Right lobe of liver (tissue), 6 donors: Measurements from ENCODE around the gene SEMA3E. TPM values are rescaled to one million over a fixed set of nuclear protein-coding genes. Genes with fewer than 3 reads are reported as not detected.

Source experiments
- ATAC-seq, 4 donors: fragments of 200-7000 bp; cut with Tn5 transposase; one replicate each; pipeline ENCODE4 v1.9.1; 2020; ENCODE audit warnings: mild to moderate bottlenecking in 4 of 4, moderate library complexity in 4 of 4
- DNase-seq, 3 donors: peaks; one replicate each; pipeline ENCODE4 v3.0.0-alpha.2; 2020
- H3K27ac ChIP-seq, 3 donors: fragments of 200-600 bp; one replicate each; pipeline ENCODE4 v1.8.0; 2022
- H3K27me3 ChIP-seq, 2 donors: fragments of 200-600 bp; one replicate each; pipeline ENCODE4 v1.8.0; 2022
- H3K36me3 ChIP-seq, 4 donors: fragments of 200-600 bp; sonication (generic) in 1 of 4; one replicate each; pipeline versions ENCODE4 v1.5.1 to v1.8.0; 2017 to 2022; ENCODE audit warnings: control low read depth in 1 of 4
- H3K4me1 ChIP-seq, 4 donors: fragments of 200-600 bp; sonication (generic) in 1 of 4; one replicate each; pipeline versions ENCODE4 v1.5.1 to v1.8.0; 2017 to 2022; ENCODE audit warnings: control low read depth in 1 of 4
- H3K4me3 ChIP-seq, 3 donors: fragments of 200-600 bp; one replicate each; pipeline ENCODE4 v1.8.0; 2022
- H3K9me3 ChIP-seq, 4 donors: fragments of 200-600 bp; sonication (generic) in 1 of 4; one replicate each; pipeline versions ENCODE4 v1.5.1 to v1.8.0; 2017 to 2022; ENCODE audit warnings: control low read depth in 1 of 4
- POLR2A ChIP-seq: fragments of 450-650 bp; IDR thresholded peaks from one replicate; pipeline ENCODE4 v1.6.1; 2017; ENCODE audit warnings: antibody characterized with exemption, mild to moderate bottlenecking
- WGBS: methylation state at CpG from one replicate; pipeline ENCODE4 v1.1.6; 2018; ENCODE audit warnings: low coverage, low lambda C conversion rate; ENCODE audit not compliant: insufficient coverage; ENCODE audit errors: missing lambda C conversion rate; 5-methylcytosine and 5-hydroxymethylcytosine counted together
- intact Hi-C, 2 donors: fragments of 100-400 bp; cut with DNase I; formaldehyde crosslinking; loops; one replicate each; pipeline versions ENCODE4 v1.11.2 to v1.14.1; 2022
- total RNA-seq, 6 experiments: library from RNA; depleted of rRNA in 2 of 6; stranded (reverse); fragments of >200 nt in 2 of 6; fragmentation: NEBNext Ultra II Directional in 3 of 6; extraction: Animal tissue kit (Norgen Biotek cat#: 25700) in 3 of 6; gene quantifications; one replicate each; pipeline versions ENCODE4 v1.1.0 to v1.2.4, GENCODE V29; 2016 to 2023
- TF ChIP-seq, protein P1 (sequence below), 4 donors: fragments of 200-600 bp in 3 of 4; fragments of 450-650 bp in 1 of 4; IDR thresholded peaks; one replicate each; pipeline versions ENCODE4 v1.5.1 to v1.8.0; 2016 to 2022; ENCODE audit warnings: antibody characterized with exemption in 4 of 4, mild to moderate bottlenecking in 2 of 4
- donor health status: DM: no; HTN: yes; CAD: no.
- donor health status: DM: no; HTN: no; CAD: no.
- donor health status: DM: no; HTN: no; CAD: no.
- donor health status: DM: no; HTN: yes; CAD: no.
- donor health status: DM: no; HTN: yes; CAD: no.

The SEMA3E gene
- total RNA-seq, 6 experiments from 2014 or later: 0.06 to 1.0 (median 0.32) TPM

DNA sequence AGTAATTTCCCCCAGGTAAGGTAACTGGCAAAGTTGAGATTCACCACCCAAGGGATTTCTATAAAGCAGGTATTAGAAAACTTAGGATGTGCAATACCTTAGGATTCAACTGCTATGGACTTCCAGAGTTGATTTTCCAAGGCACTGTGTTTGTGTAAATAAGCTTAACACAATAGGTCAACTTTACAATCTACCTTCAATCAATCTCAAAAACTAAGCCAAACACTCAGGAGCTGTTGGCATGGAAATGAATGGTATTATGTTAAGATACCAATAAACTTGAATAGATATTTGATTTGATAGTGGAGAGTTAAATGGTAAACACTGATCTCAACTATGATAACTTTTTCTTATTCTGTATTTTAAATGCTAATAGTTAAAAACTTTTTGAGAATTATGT, 762 bp upstream of the SEMA3E start:
- no peak for DNase-seq
- H3K4me3 ChIP-seq: no peak overlapping the region
- no peaks in the 10 kb centered on the region for H3K4me1 ChIP-seq
- intact Hi-C loops: loop anchor here in 1 of 2 donors (10.0 kb wide), 1 partner anchor 235 kb away; no protein-coding TSS in a partner anchor
- H3K36me3 ChIP-seq: no peaks in the 10 kb centered on the region
- ATAC-seq: no peak
- TF ChIP-seq POLR2A: no peak
- TF ChIP-seq, protein P1, sequence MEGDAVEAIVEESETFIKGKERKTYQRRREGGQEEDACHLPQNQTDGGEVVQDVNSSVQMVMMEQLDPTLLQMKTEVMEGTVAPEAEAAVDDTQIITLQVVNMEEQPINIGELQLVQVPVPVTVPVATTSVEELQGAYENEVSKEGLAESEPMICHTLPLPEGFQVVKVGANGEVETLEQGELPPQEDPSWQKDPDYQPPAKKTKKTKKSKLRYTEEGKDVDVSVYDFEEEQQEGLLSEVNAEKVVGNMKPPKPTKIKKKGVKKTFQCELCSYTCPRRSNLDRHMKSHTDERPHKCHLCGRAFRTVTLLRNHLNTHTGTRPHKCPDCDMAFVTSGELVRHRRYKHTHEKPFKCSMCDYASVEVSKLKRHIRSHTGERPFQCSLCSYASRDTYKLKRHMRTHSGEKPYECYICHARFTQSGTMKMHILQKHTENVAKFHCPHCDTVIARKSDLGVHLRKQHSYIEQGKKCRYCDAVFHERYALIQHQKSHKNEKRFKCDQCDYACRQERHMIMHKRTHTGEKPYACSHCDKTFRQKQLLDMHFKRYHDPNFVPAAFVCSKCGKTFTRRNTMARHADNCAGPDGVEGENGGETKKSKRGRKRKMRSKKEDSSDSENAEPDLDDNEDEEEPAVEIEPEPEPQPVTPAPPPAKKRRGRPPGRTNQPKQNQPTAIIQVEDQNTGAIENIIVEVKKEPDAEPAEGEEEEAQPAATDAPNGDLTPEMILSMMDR (IDR thresholded peaks at IDR 0.05): no peak
- H3K9me3 ChIP-seq: no peaks in the 10 kb centered on the region
- H3K27ac ChIP-seq: no peak overlapping the region
- no peaks in the 10 kb centered on the region for H3K27me3 ChIP-seq

DNA sequence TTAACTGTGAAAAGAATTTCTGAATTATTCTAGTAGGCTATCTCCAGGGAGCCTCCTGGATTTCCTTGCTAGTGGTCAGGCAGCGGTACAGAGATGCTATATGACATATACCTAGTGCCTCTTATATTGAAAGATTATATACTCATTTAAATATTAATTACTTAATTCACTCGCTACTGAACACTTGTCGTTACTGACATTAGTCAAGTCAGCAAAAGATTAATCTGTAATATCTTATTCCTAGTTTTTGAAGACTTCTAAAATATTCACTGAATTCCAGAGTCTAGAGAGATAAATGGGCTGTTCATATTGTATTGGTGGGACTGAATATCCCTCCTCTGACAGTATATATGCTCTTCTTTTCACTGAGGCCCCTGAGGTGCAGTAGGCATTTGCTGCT, 2.9 kb downstream of the SEMA3E start:
- TF ChIP-seq, protein P1 (IDR thresholded peaks at IDR 0.05): no peak
- TF ChIP-seq POLR2A: no peak
- H3K27ac ChIP-seq: no peak overlapping the region
- H3K9me3 ChIP-seq: no peaks in the 10 kb centered on the region
- no peaks in the 10 kb centered on the region for H3K4me1 ChIP-seq
- intact Hi-C loops: no loop called here
- DNase-seq (no peak), ATAC-seq (no peak)
- H3K4me3 ChIP-seq: no peak overlapping the region
- 66% methylated on average over 3 of the region's 3 CpGs for WGBS
- H3K27me3 ChIP-seq: no peaks in the 10 kb centered on the region
- H3K36me3 ChIP-seq: no peaks in the 10 kb centered on the region

DNA sequence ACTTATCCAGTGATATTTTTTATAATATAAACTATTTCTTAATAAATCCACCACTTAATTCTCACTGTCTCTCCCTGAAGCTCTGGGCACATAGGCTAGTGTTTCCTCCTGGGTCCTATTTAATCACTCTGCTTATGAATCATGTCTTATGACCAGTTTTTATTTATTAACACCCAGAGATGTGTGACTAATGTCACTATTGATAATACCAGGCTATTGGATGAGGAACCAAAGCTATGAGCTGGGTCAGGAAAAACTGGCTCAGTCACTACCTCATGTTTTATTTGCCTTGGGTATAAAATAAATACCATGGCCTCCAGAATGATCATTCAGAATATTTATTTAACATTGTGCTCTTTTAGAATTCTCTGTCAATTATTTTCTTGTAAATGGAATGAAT, 5.2 kb downstream of the SEMA3E start:
- TF ChIP-seq, protein P1 (IDR thresholded peaks at IDR 0.05): no peak
- TF ChIP-seq POLR2A: no peak
- H3K4me3 ChIP-seq: no peak overlapping the region
- H3K27ac ChIP-seq: no peak overlapping the region
- H3K4me1 ChIP-seq: no peaks in the 10 kb centered on the region
- ATAC-seq (no peak), DNase-seq (no peak)
- no peaks in the 10 kb centered on the region for H3K27me3 ChIP-seq
- intact Hi-C loops: no loop called here
- H3K9me3 ChIP-seq: no peaks in the 10 kb centered on the region
- H3K36me3 ChIP-seq: no peaks in the 10 kb centered on the region

DNA sequence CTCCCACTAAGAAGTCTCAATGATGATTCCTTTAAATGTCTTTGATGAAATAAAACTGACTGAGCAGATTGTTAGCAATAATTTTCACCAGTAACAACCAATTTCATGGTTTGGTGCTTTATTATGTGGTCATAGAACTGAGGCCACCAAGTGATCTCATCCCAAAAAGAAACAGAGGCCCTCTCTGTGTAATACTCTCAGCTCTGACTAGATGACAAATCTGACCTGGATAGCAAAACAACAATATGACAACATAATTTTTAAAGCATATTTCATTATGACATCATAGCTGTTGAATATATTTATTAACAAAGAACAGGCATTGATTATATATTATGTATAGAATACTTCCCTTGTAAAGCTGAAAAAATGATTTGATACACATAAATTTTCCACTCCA, 5.9 kb downstream of the SEMA3E start:
- no peak overlapping the region for H3K27ac ChIP-seq
- H3K4me3 ChIP-seq: no peak overlapping the region
- intact Hi-C loops: no loop called here
- H3K36me3 ChIP-seq: no peaks in the 10 kb centered on the region
- TF ChIP-seq POLR2A: no peak
- H3K9me3 ChIP-seq: no peaks in the 10 kb centered on the region
- H3K4me1 ChIP-seq: no peaks in the 10 kb centered on the region
- ATAC-seq: no peak
- DNase-seq: no peak
- H3K27me3 ChIP-seq: no peaks in the 10 kb centered on the region

DNA sequence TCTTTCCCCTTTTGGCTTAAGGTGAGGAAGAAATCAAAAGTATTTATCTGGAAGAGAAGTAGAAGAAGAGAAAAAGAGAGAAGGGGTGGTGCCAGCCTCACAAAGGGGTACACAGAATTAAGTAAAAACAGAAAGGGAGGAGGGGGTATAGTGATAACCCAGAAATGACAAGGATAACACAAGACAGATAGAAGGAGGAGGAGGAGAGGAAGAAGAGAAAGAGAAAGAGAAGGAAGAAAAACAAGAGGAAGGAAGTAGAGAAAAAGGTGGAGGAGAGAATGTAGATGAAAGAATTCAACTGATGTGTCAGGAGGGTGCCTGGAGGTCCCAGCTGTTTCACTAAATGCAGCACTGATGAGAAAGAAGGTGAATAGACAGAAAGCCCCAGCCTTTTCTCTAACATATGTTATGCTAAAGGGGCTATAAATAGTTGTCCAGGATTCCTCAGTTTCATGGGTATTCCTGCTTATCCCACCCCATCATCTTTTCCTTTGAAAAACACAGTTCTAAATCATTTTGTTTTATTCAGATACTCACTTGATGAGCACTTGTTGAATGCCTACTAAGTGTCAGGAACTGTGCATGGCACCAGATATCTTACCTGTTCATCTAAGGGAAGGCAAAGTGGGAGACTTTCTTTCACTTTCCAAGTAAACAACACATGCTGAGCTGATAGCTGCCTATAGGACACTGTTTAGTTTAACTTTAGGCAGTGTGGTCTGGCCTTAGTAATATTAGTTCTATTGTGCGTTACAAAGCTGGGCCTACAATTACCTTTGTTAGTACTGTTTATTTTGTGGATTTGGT, 8.0 kb downstream of the SEMA3E start:
- no peak overlapping the region for H3K4me3 ChIP-seq
- TF ChIP-seq, protein P1 (IDR thresholded peaks at IDR 0.05): no peak
- no peak for TF ChIP-seq POLR2A
- intact Hi-C loops: no loop called here
- no peak overlapping the region for H3K27ac ChIP-seq
- WGBS: 21% methylated on average over 1 of the region's 1 CpG
- no peaks in the 10 kb centered on the region for H3K36me3 ChIP-seq
- ATAC-seq (no peak), DNase-seq (no peak)
- H3K27me3 ChIP-seq: no peaks in the 10 kb centered on the region
- H3K4me1 ChIP-seq: no peaks in the 10 kb centered on the region
- no peaks in the 10 kb centered on the region for H3K9me3 ChIP-seq
